ENCODE measurements around the gene LRRC2. TPM values are rescaled to one million over a fixed set of nuclear protein-coding genes. Genes with fewer than 3 reads are reported as not detected.

Gene LRRC2
- total RNA-seq, 1 donor from 2014 or later = 114 TPM

DNA sequence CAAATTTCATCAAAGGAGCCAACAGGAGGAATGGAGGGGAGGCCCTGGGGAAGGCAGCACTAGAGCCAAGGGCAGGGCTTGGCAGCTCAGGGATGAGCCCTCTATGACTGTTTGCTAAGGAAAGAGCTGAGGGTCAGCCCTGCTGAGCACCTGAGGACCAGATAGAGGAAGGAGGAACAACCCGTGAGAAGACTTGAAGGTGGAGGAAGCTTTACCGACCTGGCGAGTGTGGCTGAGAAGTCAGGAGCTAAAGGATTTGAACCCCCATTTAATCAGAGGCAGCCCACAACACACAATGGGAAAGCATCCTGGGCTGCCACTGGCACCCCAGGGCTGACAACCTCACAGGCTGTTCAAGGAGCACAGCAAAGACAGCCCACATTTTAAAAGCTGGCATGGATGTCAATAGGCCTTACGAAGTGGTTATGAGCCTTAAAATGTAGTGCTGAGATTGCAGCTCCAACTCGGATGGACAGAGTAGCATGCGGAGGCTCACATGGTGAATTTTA is 20.7 kb upstream of the LRRC2 start:
- Histone ChIP-seq H3K36me3 (no peaks in the 10 kb centered on the region), H3K27me3 (ENCODE audit: low read depth) (no peaks in the 10 kb centered on the region), H3K4me3 (no peak overlapping the region), H3K9me3 (replicated peaks) (peaks cover 6% of the 10 kb centered on the region), H3K4me1 (no peaks in the 10 kb centered on the region), H3K27ac (replicated peaks) (no peak overlapping the region)
- no peak for TF ChIP-seq CTCF (IDR thresholded peaks at IDR 0.05; ENCODE audit: borderline replicate concordance)
- intact Hi-C loops (cut with micrococcal nuclease) = no loop called here
- DNase-seq = no peak

- no peaks in the 10 kb centered on the region for H3K4me1 ChIP-seq
- no peak for TF ChIP-seq CTCF (IDR thresholded peaks at IDR 0.05; ENCODE audit: borderline replicate concordance)
- no peak overlapping the region for H3K27ac ChIP-seq (replicated peaks)
- intact Hi-C loops (cut with micrococcal nuclease) = no loop called here
- H3K9me3 ChIP-seq (replicated peaks) = no peaks in the 10 kb centered on the region
- no peak for DNase-seq
- no peaks in the 10 kb centered on the region for H3K36me3 ChIP-seq
- no peak overlapping the region for H3K4me3 ChIP-seq
- H3K27me3 ChIP-seq (ENCODE audit: low read depth) = no peaks in the 10 kb centered on the region
These were observed 19.9 kb upstream of the LRRC2 start for GRCh38 chr3:46585799-46586693.

DNA sequence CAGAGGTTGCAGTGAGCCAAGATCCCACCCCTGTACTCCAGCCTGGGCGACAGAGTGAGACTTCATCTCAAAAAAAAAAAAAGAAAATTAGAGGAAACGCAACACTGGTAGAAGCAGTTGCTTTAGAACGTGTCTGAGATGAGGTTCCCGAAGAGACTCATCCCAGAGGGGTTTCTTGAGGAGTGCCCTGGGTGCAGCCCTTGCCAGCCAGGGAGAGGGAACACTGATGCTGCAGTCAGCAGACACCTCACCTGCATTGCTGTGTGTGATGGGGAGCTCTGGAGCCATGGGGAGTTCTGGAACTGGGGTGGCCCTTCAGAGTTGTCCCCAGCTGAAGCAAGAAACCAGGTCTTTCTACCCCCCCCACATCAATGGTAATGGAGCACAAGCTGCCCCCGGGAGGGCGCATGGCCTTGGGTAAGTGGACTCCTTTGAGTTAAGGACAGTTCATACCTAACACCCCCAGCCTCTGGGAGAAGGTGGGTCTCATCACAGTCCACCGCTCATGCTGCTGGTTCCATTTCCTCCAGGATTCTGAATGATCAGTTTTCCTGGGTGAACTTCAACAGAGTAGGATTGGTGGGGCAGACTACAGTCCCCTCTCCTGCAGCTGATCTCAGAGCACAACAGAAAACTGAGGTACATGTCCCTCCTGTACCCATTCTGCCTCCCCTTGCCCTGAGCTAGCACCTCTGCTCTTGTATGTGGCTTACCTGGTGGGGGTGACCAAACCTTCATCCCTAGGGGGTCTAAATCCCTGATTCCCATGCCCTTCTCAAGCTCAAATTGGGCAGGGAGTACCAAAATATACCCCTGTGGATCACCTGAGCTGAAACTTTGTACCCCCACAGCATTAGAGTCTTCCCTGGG is 18.7 kb upstream of the LRRC2 start:
- no peak for TF ChIP-seq CTCF (IDR thresholded peaks at IDR 0.05; ENCODE audit: borderline replicate concordance)
- Histone ChIP-seq H3K4me3 (no peak overlapping the region), H3K9me3 (replicated peaks) (no peaks in the 10 kb centered on the region), H3K27me3 (ENCODE audit: low read depth) (no peaks in the 10 kb centered on the region), H3K36me3 (no peaks in the 10 kb centered on the region), H3K27ac (replicated peaks) (no peak overlapping the region), H3K4me1 (no peaks in the 10 kb centered on the region)
- DNase-seq = no peak
- intact Hi-C loops (cut with micrococcal nuclease) = no loop called here

GRCh38 chr3:46580675-46581074 is 14.6 kb upstream of the LRRC2 start:
- Histone ChIP-seq H3K27ac (replicated peaks) (no peak overlapping the region), H3K4me3 (no peak overlapping the region), H3K36me3 (no peaks in the 10 kb centered on the region), H3K9me3 (replicated peaks) (no peaks in the 10 kb centered on the region), H3K4me1 (peaks cover 16% of the 10 kb centered on the region), H3K27me3 (ENCODE audit: low read depth) (peaks cover 12% of the 10 kb centered on the region)
- TF ChIP-seq CTCF (IDR thresholded peaks at IDR 0.05; ENCODE audit: borderline replicate concordance) = no peak
- DNase-seq = no peak
- intact Hi-C loops (cut with micrococcal nuclease) = no loop called here

- no peak for TF ChIP-seq CTCF (IDR thresholded peaks at IDR 0.05; ENCODE audit: borderline replicate concordance)
- intact Hi-C loops (cut with micrococcal nuclease) = no loop called here
- Histone ChIP-seq H3K9me3 (replicated peaks) (no peaks in the 10 kb centered on the region), H3K27me3 (ENCODE audit: low read depth) (peaks cover 18% of the 10 kb centered on the region), H3K27ac (replicated peaks) (no peak overlapping the region), H3K36me3 (no peaks in the 10 kb centered on the region), H3K4me3 (no peak overlapping the region), H3K4me1 (peaks cover 19% of the 10 kb centered on the region)
- no peak for DNase-seq
These were observed 13.7 kb upstream of the LRRC2 start for GRCh38 chr3:46579756-46580286.

All from left ventricle myocardium inferior (tissue), 1 donor.